Lower leg skin (tissue), 3 donors: ENCODE measurements around the gene SPTB.

ENCODE experiments used
- POLR2A ChIP-seq, 2 donors: fragments of 450-650 bp; IDR thresholded peaks; one replicate each; pipeline ENCODE4 v1.6.1; 2016 to 2017; ENCODE audit warnings: antibody characterized with exemption in 2 of 2, mild to moderate bottlenecking in 1 of 2, moderate library complexity in 1 of 2
- TF ChIP-seq, protein P1 (sequence below), 3 donors: fragments of 450-650 bp; IDR thresholded peaks; one replicate each; pipeline ENCODE4 v1.5.1; 2016; ENCODE audit warnings: antibody characterized with exemption in 3 of 3, mild to moderate bottlenecking in 3 of 3, moderate library complexity in 2 of 3

DNA sequence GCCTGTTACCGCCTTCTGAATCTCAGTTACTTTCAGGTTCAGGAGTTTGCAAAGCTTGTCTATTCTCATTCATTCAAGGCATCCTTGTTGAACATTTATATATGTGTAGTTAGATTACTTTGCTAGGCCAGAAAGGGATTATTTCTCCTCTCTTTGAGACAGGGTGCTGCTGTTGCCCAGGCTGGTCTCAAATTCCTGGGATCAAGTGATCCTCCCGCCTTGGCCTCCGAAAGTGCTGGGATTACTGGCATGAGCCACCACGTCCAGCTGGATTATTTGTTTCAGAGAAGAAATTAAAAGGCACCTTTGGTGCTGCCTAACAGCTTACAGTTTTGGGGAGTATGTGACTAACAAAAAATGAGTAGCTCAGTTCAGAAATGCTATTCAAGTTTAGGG lies 35.3 kb upstream of the SPTB start:
- TF ChIP-seq, protein P1, sequence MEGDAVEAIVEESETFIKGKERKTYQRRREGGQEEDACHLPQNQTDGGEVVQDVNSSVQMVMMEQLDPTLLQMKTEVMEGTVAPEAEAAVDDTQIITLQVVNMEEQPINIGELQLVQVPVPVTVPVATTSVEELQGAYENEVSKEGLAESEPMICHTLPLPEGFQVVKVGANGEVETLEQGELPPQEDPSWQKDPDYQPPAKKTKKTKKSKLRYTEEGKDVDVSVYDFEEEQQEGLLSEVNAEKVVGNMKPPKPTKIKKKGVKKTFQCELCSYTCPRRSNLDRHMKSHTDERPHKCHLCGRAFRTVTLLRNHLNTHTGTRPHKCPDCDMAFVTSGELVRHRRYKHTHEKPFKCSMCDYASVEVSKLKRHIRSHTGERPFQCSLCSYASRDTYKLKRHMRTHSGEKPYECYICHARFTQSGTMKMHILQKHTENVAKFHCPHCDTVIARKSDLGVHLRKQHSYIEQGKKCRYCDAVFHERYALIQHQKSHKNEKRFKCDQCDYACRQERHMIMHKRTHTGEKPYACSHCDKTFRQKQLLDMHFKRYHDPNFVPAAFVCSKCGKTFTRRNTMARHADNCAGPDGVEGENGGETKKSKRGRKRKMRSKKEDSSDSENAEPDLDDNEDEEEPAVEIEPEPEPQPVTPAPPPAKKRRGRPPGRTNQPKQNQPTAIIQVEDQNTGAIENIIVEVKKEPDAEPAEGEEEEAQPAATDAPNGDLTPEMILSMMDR (IDR thresholded peaks at IDR 0.05), result no peak
- no peak for TF ChIP-seq POLR2A (IDR thresholded peaks at IDR 0.05)
